ENCODE results near the gene ITIH3. TPM values are rescaled to one million over a fixed set of nuclear protein-coding genes. Genes with fewer than 3 reads are reported as not detected.
A peak's percentile ranks its signal among the peaks of the same experiment; 100 is the strongest.

Gene ITIH3
- total and polyA plus RNA-seq, 5 experiments from 2014 or later = 0.40 TPM; not detected in 4

DNA sequence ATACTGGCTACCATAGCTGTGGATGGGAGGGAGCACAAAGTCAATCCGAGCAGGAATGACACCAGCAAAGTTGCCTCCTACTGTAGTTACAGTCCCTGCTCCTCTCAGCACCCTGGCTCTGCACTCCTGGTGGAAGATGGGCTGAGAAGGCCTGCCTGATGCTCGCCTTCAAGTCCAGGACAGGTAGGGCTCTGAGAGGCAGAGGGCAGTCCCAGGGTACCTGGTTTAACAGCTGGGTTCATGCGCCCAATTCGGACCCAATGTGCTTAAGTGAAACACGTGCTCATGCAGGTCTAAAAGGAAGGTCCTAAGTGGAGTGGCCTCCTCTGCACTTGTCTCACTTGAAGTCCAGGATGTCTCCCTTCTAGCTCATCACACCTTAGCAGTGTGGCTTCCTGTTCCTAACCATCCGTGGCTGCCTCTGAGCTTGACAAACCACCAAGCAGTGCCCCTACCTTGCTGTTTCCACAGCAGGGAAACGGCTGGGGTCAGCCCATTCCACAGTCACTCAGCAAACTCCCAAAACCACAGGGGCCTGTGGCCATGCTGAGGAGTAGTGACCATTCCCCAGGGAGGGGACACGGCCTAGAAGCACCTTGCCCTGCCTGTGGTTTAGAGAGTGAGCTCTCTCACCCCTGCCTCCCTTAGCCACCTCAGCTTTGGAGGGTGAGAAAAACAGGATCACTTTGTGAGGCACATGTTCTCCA, 44.1 kb downstream of the ITIH3 start:
- Mint-ChIP-seq H3K27me3 (no peaks in the 10 kb centered on the region), H3K27ac (peak overlapping the region in 5 of 10 donors; percentile 21 to 69 (median 51)), H3K9me3 (no peaks in the 10 kb centered on the region), H3K4me1 (peaks cover 10 to 31% (median 30%) of the 10 kb centered on the region in 4 donors), H3K36me3 (peaks cover 0 to 36% (median 11%) of the 10 kb centered on the region in 3 donors), H3K4me3 (peak overlapping the region in 2 of 10 donors; percentile 10 to 20)
- DNase-seq (peak in 1 of 10 donors; percentile 32), ATAC-seq (peak; percentile 49 to 63)
- POLR2A ChIA-PET = no interaction called here

DNA sequence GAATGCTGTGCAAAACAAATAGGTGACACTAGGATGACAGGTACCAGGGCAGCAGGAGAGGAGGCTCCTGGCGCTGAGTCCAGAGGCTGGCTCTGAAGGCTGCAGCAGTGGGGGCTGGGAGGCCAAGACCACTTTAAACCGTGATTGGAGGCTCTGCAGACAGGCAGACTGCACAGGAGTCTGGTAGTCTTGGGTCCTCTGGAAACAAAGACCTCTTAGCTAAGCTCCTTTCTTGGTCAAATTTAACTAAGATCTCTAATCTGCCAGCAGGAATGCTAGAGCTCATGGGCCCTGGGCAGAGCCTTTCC, 44.6 kb downstream of the ITIH3 start:
- peaks cover 0 to 37% (median 12%) of the 10 kb centered on the region in 3 donors for H3K36me3 Mint-ChIP-seq
- POLR2A ChIA-PET = no interaction called here

GRCh38 chr3:52839892-52840545, 45.4 kb downstream of the ITIH3 start:
- Mint-ChIP-seq H3K27me3 (no peaks in the 10 kb centered on the region), H3K27ac (peak overlapping the region in 1 of 10 donors; percentile 33), H3K4me1 (peaks cover 9 to 31% (median 30%) of the 10 kb centered on the region in 4 donors), H3K36me3 (peaks cover 0 to 42% (median 14%) of the 10 kb centered on the region in 3 donors), H3K9me3 (no peaks in the 10 kb centered on the region), H3K4me3 (no peak overlapping the region)
- POLR2A ChIA-PET = no interaction called here
- no peak for DNase-seq
- no peak for ATAC-seq

More for the DNA sequence above, 44.6 kb downstream of the ITIH3 start:
- H3K4me1 Mint-ChIP-seq = peaks cover 10 to 31% (median 30%) of the 10 kb centered on the region in 4 donors
- H3K27ac Mint-ChIP-seq = peak overlapping the region in 4 of 10 donors; percentile 28 to 74 (median 42)
- H3K4me3 Mint-ChIP-seq = peak overlapping the region in 1 of 10 donors; percentile 10
- no peaks in the 10 kb centered on the region for H3K9me3 Mint-ChIP-seq
- ATAC-seq = no peak
- DNase-seq = no peak
- no peaks in the 10 kb centered on the region for H3K27me3 Mint-ChIP-seq

DNA sequence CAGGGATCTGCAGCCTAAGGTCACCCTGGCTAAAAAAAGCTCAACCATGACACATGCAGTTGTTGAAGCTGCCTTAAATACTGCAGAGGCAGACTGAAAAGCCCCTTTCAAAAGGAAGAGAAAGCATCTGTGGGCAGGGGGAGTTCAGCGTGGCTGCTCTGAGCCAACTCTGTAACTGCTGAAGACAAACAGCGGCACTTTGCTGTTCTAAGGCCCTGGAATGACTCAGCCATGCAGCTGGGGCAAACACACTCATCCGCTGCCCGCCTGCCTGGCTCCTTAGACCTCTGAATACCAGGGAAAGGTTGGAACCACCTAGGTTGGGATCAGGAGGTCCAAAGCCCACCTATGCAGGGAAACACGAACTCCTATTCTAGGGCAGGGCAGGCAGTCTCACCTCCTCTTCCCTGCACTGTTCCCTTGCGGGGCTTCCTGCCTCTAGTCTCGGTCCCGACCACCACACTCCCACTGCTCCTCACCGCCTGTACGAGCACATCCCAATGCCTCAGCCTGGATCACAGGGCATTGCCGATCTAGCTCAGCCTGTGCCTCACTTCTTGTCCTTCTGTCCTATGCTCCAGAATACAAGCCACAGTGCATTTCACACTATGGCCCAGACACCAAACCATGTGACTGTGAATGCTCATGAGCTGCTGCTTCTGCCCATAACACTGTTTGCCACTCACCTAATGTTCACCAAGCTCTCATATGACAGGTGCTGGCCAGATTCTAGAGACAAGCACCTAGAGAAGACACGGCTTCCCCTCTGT, 46.8 kb downstream of the ITIH3 start:
- Mint-ChIP-seq H3K36me3 (peaks cover 0 to 38% (median 14%) of the 10 kb centered on the region in 3 donors), H3K9me3 (no peaks in the 10 kb centered on the region), H3K27me3 (no peaks in the 10 kb centered on the region), H3K4me3 (no peak overlapping the region), H3K4me1 (peaks cover 12 to 31% (median 30%) of the 10 kb centered on the region in 4 donors), H3K27ac (peak overlapping the region in 3 of 10 donors; percentile 48 to 73 (median 65))
- DNase-seq (no peak), ATAC-seq (no peak)
- POLR2A ChIA-PET = no interaction called here

DNA sequence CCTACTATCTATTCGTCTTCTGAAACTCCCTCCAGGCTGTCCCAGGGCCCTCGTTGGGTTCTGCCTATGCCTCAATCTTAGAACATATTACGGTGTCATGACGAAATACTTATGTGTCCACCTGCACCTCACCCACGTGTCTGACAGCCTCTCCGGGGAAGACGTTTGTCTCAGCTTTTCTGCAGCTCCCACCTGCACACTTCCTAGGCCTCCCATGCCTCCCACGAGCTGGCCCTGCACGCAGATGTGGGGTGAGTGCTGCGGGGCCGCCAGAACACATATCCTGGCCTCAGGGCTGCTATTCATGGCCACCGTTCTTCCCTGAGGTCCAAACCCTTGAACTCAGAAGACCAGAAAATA, 47.4 kb downstream of the ITIH3 start:
- Mint-ChIP-seq H3K4me1 (peaks cover 12 to 30% (median 29%) of the 10 kb centered on the region in 4 donors), H3K9me3 (no peaks in the 10 kb centered on the region), H3K27me3 (no peaks in the 10 kb centered on the region), H3K36me3 (peaks cover 0 to 33% (median 14%) of the 10 kb centered on the region in 3 donors), H3K4me3 (no peak overlapping the region), H3K27ac (peak overlapping the region in 2 of 10 donors; percentile 48 to 65)
- POLR2A ChIA-PET = no interaction called here
- DNase-seq = no peak
- no peak for ATAC-seq

- no peak for ATAC-seq
- Mint-ChIP-seq H3K36me3 (peaks cover 0 to 37% (median 14%) of the 10 kb centered on the region in 3 donors), H3K9me3 (no peaks in the 10 kb centered on the region), H3K4me1 (peaks cover 12 to 28% (median 27%) of the 10 kb centered on the region in 4 donors), H3K27me3 (no peaks in the 10 kb centered on the region), H3K4me3 (no peak overlapping the region), H3K27ac (no peak overlapping the region)
- no peak for DNase-seq
- POLR2A ChIA-PET = no interaction called here
Observed at GRCh38 chr3:52842424-52842823, 47.8 kb downstream of the ITIH3 start.

- Mint-ChIP-seq H3K27ac (peak overlapping the region in 1 of 10 donors; percentile 61), H3K36me3 (peaks cover 0 to 44% (median 14%) of the 10 kb centered on the region in 3 donors)
- POLR2A ChIA-PET = interaction anchor here (0.7 kb wide), 1 partner anchor 939 kb away, joined by 6 read pairs; no protein-coding TSS in a partner anchor
Observed at GRCh38 chr3:52843108-52843865, 48.7 kb downstream of the ITIH3 start.

GRCh38 chr3:52843881-52844280, 49.3 kb downstream of the ITIH3 start:
- Mint-ChIP-seq H3K36me3 (peaks cover 0 to 46% (median 14%) of the 10 kb centered on the region in 3 donors), H3K4me3 (no peak overlapping the region), H3K9me3 (no peaks in the 10 kb centered on the region), H3K27me3 (no peaks in the 10 kb centered on the region), H3K4me1 (peaks cover 6 to 13% (median 12%) of the 10 kb centered on the region in 4 donors), H3K27ac (peak overlapping the region in 1 of 10 donors; percentile 93)
- ATAC-seq = no peak
- DNase-seq = no peak
- POLR2A ChIA-PET = interaction anchor here (0.7 kb wide), 1 partner anchor 938 kb away, joined by 6 read pairs; no protein-coding TSS in a partner anchor

More at GRCh38 chr3:52843108-52843865, 48.7 kb downstream of the ITIH3 start:
- no peak overlapping the region for H3K4me3 Mint-ChIP-seq
- H3K27me3 Mint-ChIP-seq = no peaks in the 10 kb centered on the region
- H3K9me3 Mint-ChIP-seq = no peaks in the 10 kb centered on the region
- ATAC-seq = no peak
- no peak for DNase-seq
- H3K4me1 Mint-ChIP-seq = peaks cover 9 to 19% (median 18%) of the 10 kb centered on the region in 4 donors

GRCh38 chr3:52844290-52844975, 49.8 kb downstream of the ITIH3 start:
- H3K4me3 Mint-ChIP-seq = no peak overlapping the region
- POLR2A ChIA-PET = no interaction called here
- no peaks in the 10 kb centered on the region for H3K9me3 Mint-ChIP-seq
- no peaks in the 10 kb centered on the region for H3K27me3 Mint-ChIP-seq
- peaks cover 0 to 49% (median 14%) of the 10 kb centered on the region in 3 donors for H3K36me3 Mint-ChIP-seq
- peak overlapping the region in 3 of 10 donors; percentile 29 to 93 (median 67) for H3K27ac Mint-ChIP-seq
- ATAC-seq (no peak), DNase-seq (peak in 1 of 10 donors; percentile 18)
- peaks cover 6 to 8% (median 7%) of the 10 kb centered on the region in 4 donors for H3K4me1 Mint-ChIP-seq

- DNase-seq = no peak
- H3K9me3 Mint-ChIP-seq = no peaks in the 10 kb centered on the region
- H3K27me3 Mint-ChIP-seq = no peaks in the 10 kb centered on the region
- no peak for ATAC-seq
- peaks cover 0 to 53% (median 13%) of the 10 kb centered on the region in 3 donors for H3K36me3 Mint-ChIP-seq
- H3K4me1 Mint-ChIP-seq = peaks cover under 1 to 4% (median under 1%) of the 10 kb centered on the region in 4 donors
- H3K27ac Mint-ChIP-seq = peak overlapping the region in 1 of 10 donors; percentile 93
- POLR2A ChIA-PET = no interaction called here
- no peak overlapping the region for H3K4me3 Mint-ChIP-seq
Observed at GRCh38 chr3:52845157-52845556, 50.6 kb downstream of the ITIH3 start.

GRCh38 chr3:52845691-52846431, 51.3 kb downstream of the ITIH3 start:
- no peaks in the 10 kb centered on the region for H3K27me3 Mint-ChIP-seq
- peak in 3 of 10 donors; percentile 10 to 32 (median 26) for DNase-seq
- no peak overlapping the region for H3K27ac Mint-ChIP-seq
- ATAC-seq = peak in 1 of 2 donors; percentile 47
- no peaks in the 10 kb centered on the region for H3K9me3 Mint-ChIP-seq
- peaks cover 0 to 50% (median 10%) of the 10 kb centered on the region in 3 donors for H3K36me3 Mint-ChIP-seq
- no peak overlapping the region for H3K4me3 Mint-ChIP-seq
- POLR2A ChIA-PET = no interaction called here
- H3K4me1 Mint-ChIP-seq = peaks cover 0 to 4% (median 0%) of the 10 kb centered on the region in 4 donors
